Mesenchymal stem cell (in vitro differentiated cells and primary cell): ENCODE measurements around the gene PRSS27.

Source experiments
- DNase-seq: peaks from one replicate; pipeline ENCODE4 v3.0.0-alpha.2; 2013
- H2AFZ ChIP-seq: one replicate; pipeline ENCODE4 v1.6.1; 2013; ENCODE audit warnings: low read depth, mild to moderate bottlenecking, control low read depth, inconsistent platforms, low read length, moderate library complexity
- H2AK5ac ChIP-seq: 2 replicates; pipeline ENCODE4 v1.6.1; 2013; ENCODE audit warnings: low read length, moderate library complexity, mild to moderate bottlenecking, inconsistent platforms; ENCODE audit not compliant: severe bottlenecking
- H2BK120ac ChIP-seq: one replicate; pipeline ENCODE4 v1.6.1; 2013; ENCODE audit warnings: low read depth, mild to moderate bottlenecking, inconsistent platforms, low read length, moderate library complexity
- H2BK12ac ChIP-seq, 2 experiments: one replicate each; pipeline ENCODE4 v1.6.1; 2013; ENCODE audit warnings: inconsistent platforms in 2 of 2, low read length in 2 of 2, mild to moderate bottlenecking in 2 of 2, moderate library complexity in 2 of 2, control low read depth in 1 of 2
- H2BK15ac ChIP-seq: one replicate; pipeline ENCODE4 v1.6.1; 2013; ENCODE audit warnings: mild to moderate bottlenecking, low read depth, inconsistent platforms; ENCODE audit not compliant: poor library complexity, severe bottlenecking
- H2BK5ac ChIP-seq: 2 replicates; pipeline ENCODE4 v1.6.1; 2013; ENCODE audit warnings: low read depth, mild to moderate bottlenecking, low read length, control low read depth, inconsistent platforms; ENCODE audit not compliant: poor library complexity, severe bottlenecking
- H3K14ac ChIP-seq, 2 experiments: one replicate each; pipeline ENCODE4 v1.6.1; 2013; ENCODE audit warnings: inconsistent platforms in 2 of 2, low read length in 2 of 2, control low read depth in 1 of 2, mild to moderate bottlenecking in 1 of 2, moderate library complexity in 1 of 2
- H3K18ac ChIP-seq, 2 experiments: one replicate each; pipeline ENCODE4 v1.6.1; 2013; ENCODE audit warnings: inconsistent platforms in 2 of 2, low read length in 2 of 2, control low read depth in 1 of 2, low read depth in 1 of 2, mild to moderate bottlenecking in 1 of 2
- H3K23ac ChIP-seq, 2 experiments: one replicate each; pipeline ENCODE4 v1.6.1; 2013; ENCODE audit warnings: inconsistent platforms in 2 of 2, low read length in 2 of 2, mild to moderate bottlenecking in 2 of 2, moderate library complexity in 2 of 2, control low read depth in 1 of 2
- H3K27ac ChIP-seq: 2 replicates; pipeline ENCODE4 v1.5.1; 2013; ENCODE audit warnings: mild to moderate bottlenecking, moderate library complexity, low read length, control low read depth, inconsistent platforms; ENCODE audit not compliant: poor library complexity, severe bottlenecking
- H3K27me3 ChIP-seq, 2 experiments: 2 replicates each; pipeline versions ENCODE4 v1.6.1 to v1.7.0; 2013; ENCODE audit warnings: low read length in 2 of 2, mild to moderate bottlenecking in 2 of 2, moderate library complexity in 2 of 2, control low read depth in 1 of 2, inconsistent platforms in 1 of 2; ENCODE audit not compliant: control insufficient read depth in 1 of 2, insufficient read depth in 1 of 2
- H3K36me3 ChIP-seq, 2 experiments: 2 replicates each; pipeline versions ENCODE4 v1.6.1 to v1.7.0; 2013; ENCODE audit warnings: low read length in 2 of 2, control low read depth in 1 of 2, inconsistent platforms in 1 of 2, low read depth in 1 of 2, mild to moderate bottlenecking in 1 of 2; ENCODE audit not compliant: insufficient read depth in 2 of 2, control insufficient read depth in 1 of 2
- H3K4ac ChIP-seq, 2 experiments: one replicate each; pipeline ENCODE4 v1.6.1; 2013; ENCODE audit warnings: inconsistent platforms in 2 of 2, low read length in 2 of 2, mild to moderate bottlenecking in 2 of 2, moderate library complexity in 2 of 2, control low read depth in 1 of 2, low read depth in 1 of 2
- H3K4me1 ChIP-seq: 2 replicates; pipeline ENCODE4 v1.6.1; 2013; ENCODE audit warnings: low read depth, low read length, control low read depth; ENCODE audit not compliant: control insufficient read depth, insufficient read depth
- H3K4me2 ChIP-seq: 2 replicates; pipeline ENCODE4 v1.6.1; 2013; ENCODE audit warnings: low read length, mild to moderate bottlenecking, inconsistent platforms; ENCODE audit not compliant: poor library complexity, severe bottlenecking
- H3K4me3 ChIP-seq, 2 experiments: 2 replicates each; pipeline versions ENCODE4 v1.5.1 to v1.7.0; 2013; ENCODE audit warnings: low read length in 2 of 2, mild to moderate bottlenecking in 2 of 2, control low read depth in 1 of 2, low read depth in 1 of 2; ENCODE audit not compliant: insufficient read depth in 1 of 2
- H3K79me1 ChIP-seq: replicated peaks from 2 replicates; pipeline ENCODE4 v1.6.1; 2013; ENCODE audit warnings: mild to moderate bottlenecking, control low read depth, low read length, inconsistent platforms; ENCODE audit not compliant: poor library complexity, severe bottlenecking
- H3K9ac ChIP-seq: 2 replicates; pipeline ENCODE4 v1.7.0; 2013; ENCODE audit warnings: mild to moderate bottlenecking, low read length, moderate library complexity
- H3K9me3 ChIP-seq: 2 replicates; pipeline ENCODE4 v1.7.0; 2013; ENCODE audit warnings: mild to moderate bottlenecking, low read length; ENCODE audit not compliant: control insufficient read depth
- H4K8ac ChIP-seq: one replicate; pipeline ENCODE4 v1.6.1; 2013; ENCODE audit warnings: inconsistent platforms, mild to moderate bottlenecking, low read length, moderate library complexity
- H4K91ac ChIP-seq: one replicate; pipeline ENCODE4 v1.6.1; 2013; ENCODE audit warnings: mild to moderate bottlenecking, low read length, inconsistent platforms
- WGBS: methylation state at CpG from one replicate; pipeline ENCODE4 v1.1.7; 2013; ENCODE audit warnings: mixed read lengths; 5-methylcytosine and 5-hydroxymethylcytosine counted together

The PRSS27 gene

DNA sequence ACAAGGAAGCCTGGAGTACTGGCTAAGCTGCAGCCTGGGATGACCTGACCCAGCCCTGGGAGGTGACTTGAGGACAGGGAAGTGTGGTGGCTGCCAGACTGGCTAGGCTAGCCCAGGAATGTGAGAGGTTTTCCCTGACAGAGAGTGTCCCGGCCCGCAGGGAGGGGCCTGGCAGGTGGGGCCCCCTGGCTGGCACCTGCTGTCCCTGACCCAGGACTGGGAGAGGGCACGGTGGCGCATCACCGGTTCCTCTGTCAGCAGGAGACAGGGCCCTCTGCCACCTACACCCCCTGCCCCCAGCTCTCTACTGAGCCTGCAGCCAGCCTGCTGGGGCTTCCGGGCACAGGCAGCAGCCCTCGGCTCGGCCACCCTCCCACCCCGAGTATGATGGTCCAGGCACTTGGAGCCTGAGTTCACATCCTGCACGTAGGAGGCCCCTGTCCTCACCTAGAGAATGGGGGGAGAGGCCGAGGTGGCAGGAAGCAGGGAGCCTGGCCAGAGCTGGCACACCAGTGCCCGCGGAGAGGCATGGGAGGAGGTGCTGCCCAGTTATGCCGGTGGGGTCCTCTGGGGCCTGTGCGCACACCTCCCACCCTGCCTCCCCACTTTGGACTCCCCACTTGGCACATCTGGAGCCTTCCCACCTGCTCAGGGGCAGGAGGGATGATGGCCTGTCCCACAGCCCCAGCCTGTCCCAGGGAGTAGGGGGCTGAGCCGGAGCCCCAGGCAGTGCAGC, 528 bp downstream of the PRSS27 start:
- Histone ChIP-seq H2BK15ac (no peak overlapping the region), H3K23ac (no peak overlapping the region), H2BK120ac (no peak overlapping the region), H2BK5ac (no peak overlapping the region), H3K9me3 (no peaks in the 10 kb centered on the region), H3K27ac (no peak overlapping the region), H3K9ac (no peak overlapping the region), H3K18ac (no peak overlapping the region), H2AFZ (no peak overlapping the region), H3K4me3 (peak overlapping the region in 1 of 2 experiments; percentile 71), H4K91ac (peak overlapping the region; percentile 18), H3K4me1 (peaks cover 20% of the 10 kb centered on the region), H2BK12ac (no peak overlapping the region), H4K8ac (peak overlapping the region; percentile 48), H3K14ac (no peak overlapping the region), H3K4ac (peak overlapping the region in 1 of 2 experiments; percentile 24), H3K27me3 (peaks cover 3% of the 10 kb centered on the region in 2 experiments), H2AK5ac (no peak overlapping the region), H3K4me2 (no peak overlapping the region), H3K79me1 (no peaks in the 10 kb centered on the region), H3K36me3 (no peaks in the 10 kb centered on the region)
- WGBS: 84% methylated on average over 13 of the region's 16 CpGs
- no peak for DNase-seq

DNA sequence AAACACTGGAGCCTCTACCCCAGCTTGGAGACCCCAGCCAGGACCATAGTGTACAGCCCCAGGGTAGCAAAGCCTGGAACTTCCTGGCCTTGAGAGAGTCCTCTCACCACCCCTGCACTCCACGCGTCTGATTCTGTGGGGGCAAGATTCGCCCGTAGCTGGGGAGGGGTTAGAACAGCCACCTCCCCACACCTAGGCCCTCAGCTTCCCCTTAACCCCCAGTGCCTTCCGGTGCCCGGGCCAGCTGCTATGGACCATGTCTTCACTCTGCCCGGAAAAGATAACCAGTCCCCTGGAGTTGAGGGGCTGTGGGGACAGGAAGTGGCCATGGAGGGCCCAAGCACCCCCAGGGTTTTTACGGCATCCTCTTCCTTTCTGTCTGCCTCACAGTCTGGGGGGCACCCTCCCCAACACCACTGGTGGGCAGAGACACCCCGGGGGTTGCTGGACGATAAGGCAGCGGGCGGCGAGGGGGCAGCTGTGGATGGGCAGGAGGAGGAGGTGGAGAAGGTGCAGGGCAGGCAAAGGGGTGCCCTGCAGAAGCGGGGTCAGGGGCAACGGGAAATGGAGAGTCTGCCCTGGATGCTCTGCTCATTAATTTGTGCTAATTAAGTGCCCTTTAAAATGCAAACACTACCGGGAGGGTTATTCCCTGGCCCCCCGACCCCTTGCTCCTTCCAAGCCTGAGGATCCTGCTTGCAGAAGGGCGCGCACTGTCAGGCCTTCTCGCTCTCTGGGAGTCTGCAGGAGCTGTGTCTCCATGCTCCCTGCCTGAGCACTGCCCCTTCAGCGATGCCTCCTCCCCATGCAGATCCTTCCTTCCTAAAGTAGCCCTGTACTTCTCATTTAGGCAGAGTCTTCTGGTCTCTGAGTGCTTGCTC, 2.4 kb downstream of the PRSS27 start:
- Histone ChIP-seq H3K18ac (no peak overlapping the region), H3K4me1 (peaks cover 20% of the 10 kb centered on the region), H4K8ac (no peak overlapping the region), H3K9ac (no peak overlapping the region), H2BK15ac (no peak overlapping the region), H2BK12ac (no peak overlapping the region), H2AFZ (no peak overlapping the region), H3K79me1 (no peaks in the 10 kb centered on the region), H3K9me3 (no peaks in the 10 kb centered on the region), H2BK120ac (no peak overlapping the region), H3K36me3 (no peaks in the 10 kb centered on the region), H3K4me3 (no peak overlapping the region), H3K4me2 (no peak overlapping the region), H3K4ac (no peak overlapping the region), H3K23ac (no peak overlapping the region), H3K27ac (no peak overlapping the region), H4K91ac (no peak overlapping the region), H3K14ac (no peak overlapping the region), H2AK5ac (no peak overlapping the region), H2BK5ac (no peak overlapping the region), H3K27me3 (peaks cover 0 to 3% of the 10 kb centered on the region in 2 experiments)
- 85% methylated on average over 21 of the region's 21 CpGs for WGBS
- no peak for DNase-seq

DNA sequence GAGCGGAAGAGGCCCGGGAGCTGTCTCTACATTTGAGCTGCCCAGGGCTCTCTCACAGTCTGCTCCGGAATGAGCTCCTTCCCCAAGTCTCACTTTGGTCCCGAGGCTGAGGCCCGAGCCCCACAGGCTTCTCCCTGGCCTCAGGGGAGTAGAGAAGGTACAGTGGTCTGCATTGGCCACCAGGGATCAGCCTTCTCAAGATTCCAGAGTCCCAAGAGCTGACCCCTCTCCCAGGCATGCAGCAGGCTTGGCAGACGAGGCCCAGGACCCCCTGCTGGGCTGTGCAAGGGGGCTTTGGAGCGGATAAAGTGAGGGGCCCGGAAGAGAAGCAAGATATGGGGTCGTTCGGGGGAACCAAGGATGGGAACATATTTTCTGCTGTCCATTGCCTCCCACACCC, 3.1 kb downstream of the PRSS27 start:
- no peak overlapping the region for H2BK120ac ChIP-seq
- H2AK5ac ChIP-seq: no peak overlapping the region
- no peak overlapping the region for H2BK12ac ChIP-seq
- H3K36me3 ChIP-seq: no peaks in the 10 kb centered on the region
- no peak overlapping the region for H3K9ac ChIP-seq
- no peak overlapping the region for H3K27ac ChIP-seq
- H3K9me3 ChIP-seq: no peaks in the 10 kb centered on the region
- H3K23ac ChIP-seq: no peak overlapping the region
- no peak overlapping the region for H3K4me2 ChIP-seq
- no peak overlapping the region for H2BK15ac ChIP-seq
- H3K18ac ChIP-seq: no peak overlapping the region
- 89% methylated on average over 5 of the region's 10 CpGs for WGBS
- H3K14ac ChIP-seq: no peak overlapping the region
- H3K79me1 ChIP-seq: no peaks in the 10 kb centered on the region
- H3K27me3 ChIP-seq: peaks cover 0 to 3% of the 10 kb centered on the region in 2 experiments
- H3K4ac ChIP-seq: no peak overlapping the region
- no peak overlapping the region for H4K91ac ChIP-seq
- H4K8ac ChIP-seq: no peak overlapping the region
- H2BK5ac ChIP-seq: no peak overlapping the region
- DNase-seq: no peak
- H3K4me1 ChIP-seq: peaks cover 20% of the 10 kb centered on the region
- H2AFZ ChIP-seq: no peak overlapping the region
- no peak overlapping the region for H3K4me3 ChIP-seq
